ENCODE results near the gene ERC2.

ERC2 gene

GRCh38 chr3:56398659-56399058 lies 69.6 kb downstream of the ERC2 start:
- H3K27ac ChIP-seq, result no peak overlapping the region
- TF ChIP-seq ZFX (IDR thresholded peaks at IDR 0.05; ENCODE audit: borderline replicate concordance), result no peak
- no peak for TF ChIP-seq CTCF (IDR thresholded peaks at IDR 0.05)

- TF ChIP-seq CTCF (IDR thresholded peaks at IDR 0.05) (no peak), ZFX (IDR thresholded peaks at IDR 0.05; ENCODE audit: borderline replicate concordance) (no peak)
- no peak overlapping the region for H3K27ac ChIP-seq
These were observed 70.5 kb downstream of the ERC2 start for GRCh38 chr3:56397798-56398197.

GRCh38 chr3:56389183-56389830 lies 79.0 kb downstream of the ERC2 start:
- no peak overlapping the region for H3K27ac ChIP-seq
- TF ChIP-seq CTCF (IDR thresholded peaks at IDR 0.05) (no peak), ZFX (IDR thresholded peaks at IDR 0.05; ENCODE audit: borderline replicate concordance) (no peak)

GRCh38 chr3:56383092-56383491 lies 85.2 kb downstream of the ERC2 start:
- TF ChIP-seq CTCF (IDR thresholded peaks at IDR 0.05), result no peak
- TF ChIP-seq ZFX (IDR thresholded peaks at IDR 0.05; ENCODE audit: borderline replicate concordance), result no peak
- H3K27ac ChIP-seq, result no peak overlapping the region

- no peak overlapping the region for H3K27ac ChIP-seq
- TF ChIP-seq ZFX (IDR thresholded peaks at IDR 0.05; ENCODE audit: borderline replicate concordance) (no peak), CTCF (IDR thresholded peaks at IDR 0.05) (no peak)
These were observed 88.5 kb downstream of the ERC2 start for GRCh38 chr3:56379723-56380287.

GRCh38 chr3:56375654-56376053 lies 92.6 kb downstream of the ERC2 start:
- no peak for TF ChIP-seq CTCF (IDR thresholded peaks at IDR 0.05)
- TF ChIP-seq ZFX (IDR thresholded peaks at IDR 0.05; ENCODE audit: borderline replicate concordance), result no peak
- H3K27ac ChIP-seq, result no peak overlapping the region

- TF ChIP-seq CTCF (IDR thresholded peaks at IDR 0.05), result no peak
- no peak for TF ChIP-seq ZFX (IDR thresholded peaks at IDR 0.05; ENCODE audit: borderline replicate concordance)
- no peak overlapping the region for H3K27ac ChIP-seq
These were observed 94.9 kb downstream of the ERC2 start for GRCh38 chr3:56373386-56373785.

Measured in 22Rv1 (cell line).